Neural cell (in vitro differentiated cells): ENCODE results near the gene CENPE. TPM values are rescaled to one million over a fixed set of nuclear protein-coding genes. Genes with fewer than 3 reads are reported as not detected.

Experiments used
- H2AFZ ChIP-seq: fragments of 200-600, 300-800 bp; sonication (generic), shearing (Covaris generic); 2 replicates; pipeline ENCODE4 v1.6.0; 2014; ENCODE audit warnings: low read depth, mild to moderate bottlenecking, antibody characterized with exemption, low read length, moderate library complexity
- H3F3A ChIP-seq: fragments of 200-600 bp; shearing (Covaris generic); 2 replicates; pipeline ENCODE4 v1.6.1; 2016; ENCODE audit warnings: mild to moderate bottlenecking, moderate library complexity, mixed read lengths, antibody characterized with exemption, low read length; ENCODE audit not compliant: insufficient read depth, poor library complexity, severe bottlenecking
- H3K27ac ChIP-seq: fragments of 200-600, 300-800 bp; sonication (generic), shearing (Covaris generic); 2 replicates; pipeline ENCODE4 v1.5.1; 2014; ENCODE audit warnings: mild to moderate bottlenecking, low read length, moderate library complexity
- H3K27me3 ChIP-seq: fragments of 300-800, 200-600 bp; sonication (generic), shearing (Covaris generic); 2 replicates; pipeline ENCODE4 v1.6.0; 2014; ENCODE audit warnings: mild to moderate bottlenecking, low read depth, low read length, moderate library complexity; ENCODE audit not compliant: insufficient read depth
- H3K36me3 ChIP-seq: fragments of 300-800, 200-600 bp; sonication (generic), shearing (Covaris generic); 2 replicates; pipeline ENCODE4 v1.5.1; 2014; ENCODE audit warnings: mild to moderate bottlenecking, antibody characterized with exemption, low read length, moderate library complexity; ENCODE audit not compliant: insufficient read depth
- H3K4me2 ChIP-seq: fragments of 300-800, 200-600 bp; sonication (generic), shearing (Covaris generic); 2 replicates; pipeline ENCODE4 v1.6.0; 2014; ENCODE audit warnings: mild to moderate bottlenecking, low read length
- H3K4me3 ChIP-seq: fragments of 300-800, 200-600 bp; sonication (generic), shearing (Covaris generic); 2 replicates; pipeline ENCODE4 v1.5.1; 2014; ENCODE audit warnings: mild to moderate bottlenecking, low read length, moderate library complexity
- H3K79me2 ChIP-seq: fragments of 200-600 bp; shearing (Covaris generic); replicated peaks from 2 replicates; pipeline ENCODE4 v1.6.0; 2014; ENCODE audit warnings: mild to moderate bottlenecking, low read length, moderate library complexity; ENCODE audit not compliant: insufficient read depth
- H3K9ac ChIP-seq: fragments of 300-800, 200-600 bp; sonication (generic), shearing (Covaris generic); 2 replicates; pipeline ENCODE4 v1.6.1; 2016; ENCODE audit warnings: mild to moderate bottlenecking, low read length, mixed read lengths
- H3K9me2 ChIP-seq: fragments of 200-600 bp; shearing (Covaris generic); 2 replicates; pipeline ENCODE4 v1.6.1; 2016; ENCODE audit warnings: mild to moderate bottlenecking, low read length, mixed read lengths; ENCODE audit not compliant: insufficient read depth
- H3K9me3 ChIP-seq: fragments of 200-600, 300-800 bp; sonication (generic), shearing (Covaris generic); 2 replicates; pipeline ENCODE4 v1.6.1; 2016; ENCODE audit warnings: mild to moderate bottlenecking, mixed run types, low read length, moderate library complexity, mixed read lengths
- H4K20me1 ChIP-seq: fragments of 200-600 bp; shearing (Covaris generic); 2 replicates; pipeline ENCODE4 v1.6.1; 2016; ENCODE audit warnings: mild to moderate bottlenecking, mixed run types; ENCODE audit not compliant: insufficient read depth
- EP300 ChIP-seq: fragments of 450-650 bp; conservative IDR thresholded peaks from 2 replicates; pipeline ENCODE4 v1.6.1; 2014; ENCODE audit warnings: antibody characterized with exemption, mild to moderate bottlenecking, moderate library complexity; ENCODE audit not compliant: poor library complexity, severe bottlenecking
- EZH2 ChIP-seq: fragments of 200-600, 300-800 bp; shearing (Covaris generic), sonication (generic); IDR thresholded peaks from 2 replicates; pipeline ENCODE4 v1.6.1; 2014; ENCODE audit warnings: antibody characterized with exemption, low read length, borderline replicate concordance, mild to moderate bottlenecking; ENCODE audit not compliant: insufficient read depth, poor library complexity, severe bottlenecking
- MXI1 ChIP-seq: fragments of 450-650 bp; conservative IDR thresholded peaks from 2 replicates; pipeline ENCODE4 v1.6.1; 2014; ENCODE audit warnings: antibody characterized with exemption, mild to moderate bottlenecking; ENCODE audit not compliant: poor library complexity, severe bottlenecking
- POLR2AphosphoS5 ChIP-seq: IDR thresholded peaks from 2 replicates; pipeline ENCODE4 v1.6.1; 2012
- RAD21 ChIP-seq: fragments of 450-650 bp; conservative IDR thresholded peaks from 2 replicates; pipeline ENCODE4 v1.6.1; 2014; ENCODE audit warnings: antibody characterized with exemption, mild to moderate bottlenecking, moderate library complexity
- SMC3 ChIP-seq: fragments of 450-650 bp; conservative IDR thresholded peaks from 2 replicates; pipeline ENCODE4 v1.6.1; 2014; ENCODE audit warnings: antibody characterized with exemption, mild to moderate bottlenecking, moderate library complexity; ENCODE audit not compliant: poor library complexity
- TAF1 ChIP-seq: IDR thresholded peaks from 2 replicates; pipeline ENCODE4 v1.6.1; 2012; ENCODE audit warnings: low read depth
- polyA plus RNA-seq: library from polyadenylated mRNA; depleted of rRNA; stranded (reverse); fragments of >200 nt; gene quantifications from 2 replicates; pipeline ENCODE4 v1.2.3, GENCODE V29; 2014
- TF ChIP-seq, protein P1 (sequence below): IDR thresholded peaks from 2 replicates; pipeline ENCODE4 v1.6.1; 2012; ENCODE audit warnings: borderline replicate concordance
- TF ChIP-seq, protein P2 (sequence below): fragments of 450-650 bp; IDR thresholded peaks from 2 replicates; pipeline ENCODE4 v1.5.1; 2014; ENCODE audit warnings: antibody characterized with exemption, mild to moderate bottlenecking, moderate library complexity; ENCODE audit not compliant: poor library complexity, severe bottlenecking

The CENPE gene
- polyA plus RNA-seq, 1 donor from 2014 or later: 1.8 TPM

DNA sequence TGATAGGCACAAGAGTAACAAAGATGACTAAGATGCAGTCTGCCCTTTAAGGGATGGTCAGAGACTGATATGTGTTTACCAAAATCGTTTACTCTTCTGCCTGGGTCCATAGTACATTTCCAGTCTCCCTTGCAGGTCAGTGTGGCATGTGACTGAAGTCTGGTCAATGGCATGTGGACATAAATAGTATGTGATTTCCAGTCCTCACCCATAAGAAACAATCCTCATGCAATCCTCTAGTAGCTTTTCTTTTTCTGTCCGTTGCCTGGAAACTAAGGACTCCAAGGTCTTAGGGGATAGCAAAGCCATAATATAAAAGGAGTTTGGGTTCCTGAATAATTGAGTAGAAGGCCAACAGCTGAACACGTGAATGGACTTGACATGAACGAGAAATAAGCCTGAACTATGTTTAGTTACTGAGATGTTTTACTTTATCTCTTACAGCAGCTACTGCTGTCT, 122.7 kb downstream of the CENPE start:
- Histone ChIP-seq H3K9me3 (no peaks in the 10 kb centered on the region), H4K20me1 (no peaks in the 10 kb centered on the region), H3K4me3 (peak overlapping the region; percentile 82), H3K4me2 (peak overlapping the region; percentile 63), H3K79me2 (no peaks in the 10 kb centered on the region), H3K9me2 (no peaks in the 10 kb centered on the region), H3K27ac (peak overlapping the region; percentile 60), H2AFZ (peak overlapping the region; percentile 79), H3K27me3 (peaks cover 4% of the 10 kb centered on the region), H3K9ac (peak overlapping the region; percentile 73), H3F3A (no peaks in the 10 kb centered on the region), H3K36me3 (no peaks in the 10 kb centered on the region)
- TF ChIP-seq EP300 (no peak), SMC3 (no peak), MXI1 (no peak)
- TF ChIP-seq, protein P1, sequence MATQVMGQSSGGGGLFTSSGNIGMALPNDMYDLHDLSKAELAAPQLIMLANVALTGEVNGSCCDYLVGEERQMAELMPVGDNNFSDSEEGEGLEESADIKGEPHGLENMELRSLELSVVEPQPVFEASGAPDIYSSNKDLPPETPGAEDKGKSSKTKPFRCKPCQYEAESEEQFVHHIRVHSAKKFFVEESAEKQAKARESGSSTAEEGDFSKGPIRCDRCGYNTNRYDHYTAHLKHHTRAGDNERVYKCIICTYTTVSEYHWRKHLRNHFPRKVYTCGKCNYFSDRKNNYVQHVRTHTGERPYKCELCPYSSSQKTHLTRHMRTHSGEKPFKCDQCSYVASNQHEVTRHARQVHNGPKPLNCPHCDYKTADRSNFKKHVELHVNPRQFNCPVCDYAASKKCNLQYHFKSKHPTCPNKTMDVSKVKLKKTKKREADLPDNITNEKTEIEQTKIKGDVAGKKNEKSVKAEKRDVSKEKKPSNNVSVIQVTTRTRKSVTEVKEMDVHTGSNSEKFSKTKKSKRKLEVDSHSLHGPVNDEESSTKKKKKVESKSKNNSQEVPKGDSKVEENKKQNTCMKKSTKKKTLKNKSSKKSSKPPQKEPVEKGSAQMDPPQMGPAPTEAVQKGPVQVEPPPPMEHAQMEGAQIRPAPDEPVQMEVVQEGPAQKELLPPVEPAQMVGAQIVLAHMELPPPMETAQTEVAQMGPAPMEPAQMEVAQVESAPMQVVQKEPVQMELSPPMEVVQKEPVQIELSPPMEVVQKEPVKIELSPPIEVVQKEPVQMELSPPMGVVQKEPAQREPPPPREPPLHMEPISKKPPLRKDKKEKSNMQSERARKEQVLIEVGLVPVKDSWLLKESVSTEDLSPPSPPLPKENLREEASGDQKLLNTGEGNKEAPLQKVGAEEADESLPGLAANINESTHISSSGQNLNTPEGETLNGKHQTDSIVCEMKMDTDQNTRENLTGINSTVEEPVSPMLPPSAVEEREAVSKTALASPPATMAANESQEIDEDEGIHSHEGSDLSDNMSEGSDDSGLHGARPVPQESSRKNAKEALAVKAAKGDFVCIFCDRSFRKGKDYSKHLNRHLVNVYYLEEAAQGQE: no peak

DNA sequence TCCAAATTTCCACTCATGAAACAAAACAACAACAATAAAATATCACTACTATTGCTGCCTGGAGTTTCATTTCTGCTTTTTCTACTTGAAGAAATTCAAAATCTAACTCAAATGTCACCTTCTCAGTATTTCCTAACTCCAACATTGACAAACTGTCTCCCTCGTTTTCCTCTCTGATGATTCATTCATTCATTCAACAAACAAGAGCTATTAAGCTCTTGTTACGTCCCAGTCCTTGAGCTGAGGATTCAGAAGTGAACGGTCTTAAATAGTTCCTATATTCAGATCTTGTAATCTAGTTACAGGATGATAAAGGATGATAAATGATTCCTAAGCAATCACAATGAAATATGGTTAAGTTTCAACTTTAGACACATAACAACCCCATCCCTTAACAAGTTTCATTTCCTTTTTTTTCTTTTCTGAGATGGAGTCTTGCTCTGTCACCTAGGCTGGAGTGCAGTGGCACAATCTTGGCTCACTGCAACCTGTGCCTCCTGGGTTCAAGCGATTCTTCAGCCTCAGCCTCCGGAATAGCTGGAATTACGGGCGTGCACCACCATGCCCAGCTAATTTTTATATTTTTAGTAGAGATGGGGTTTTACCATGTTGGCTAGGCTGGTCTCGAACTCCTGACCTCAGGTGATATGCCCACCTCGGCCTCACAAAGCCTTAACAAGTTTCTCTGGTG, 123.3 kb downstream of the CENPE start:
- H3K36me3 ChIP-seq: no peaks in the 10 kb centered on the region

More for the DNA sequence above, 123.3 kb downstream of the CENPE start:
- Histone ChIP-seq H3K4me2 (peak overlapping the region; percentile 28), H3K27me3 (peaks cover 4% of the 10 kb centered on the region), H3K9me3 (no peaks in the 10 kb centered on the region), H2AFZ (no peak overlapping the region), H3K9ac (no peak overlapping the region), H3K4me3 (peak overlapping the region; percentile 82), H4K20me1 (no peaks in the 10 kb centered on the region), H3F3A (no peaks in the 10 kb centered on the region), H3K27ac (no peak overlapping the region), H3K79me2 (no peaks in the 10 kb centered on the region), H3K9me2 (no peaks in the 10 kb centered on the region)
- TF ChIP-seq, protein P2, sequence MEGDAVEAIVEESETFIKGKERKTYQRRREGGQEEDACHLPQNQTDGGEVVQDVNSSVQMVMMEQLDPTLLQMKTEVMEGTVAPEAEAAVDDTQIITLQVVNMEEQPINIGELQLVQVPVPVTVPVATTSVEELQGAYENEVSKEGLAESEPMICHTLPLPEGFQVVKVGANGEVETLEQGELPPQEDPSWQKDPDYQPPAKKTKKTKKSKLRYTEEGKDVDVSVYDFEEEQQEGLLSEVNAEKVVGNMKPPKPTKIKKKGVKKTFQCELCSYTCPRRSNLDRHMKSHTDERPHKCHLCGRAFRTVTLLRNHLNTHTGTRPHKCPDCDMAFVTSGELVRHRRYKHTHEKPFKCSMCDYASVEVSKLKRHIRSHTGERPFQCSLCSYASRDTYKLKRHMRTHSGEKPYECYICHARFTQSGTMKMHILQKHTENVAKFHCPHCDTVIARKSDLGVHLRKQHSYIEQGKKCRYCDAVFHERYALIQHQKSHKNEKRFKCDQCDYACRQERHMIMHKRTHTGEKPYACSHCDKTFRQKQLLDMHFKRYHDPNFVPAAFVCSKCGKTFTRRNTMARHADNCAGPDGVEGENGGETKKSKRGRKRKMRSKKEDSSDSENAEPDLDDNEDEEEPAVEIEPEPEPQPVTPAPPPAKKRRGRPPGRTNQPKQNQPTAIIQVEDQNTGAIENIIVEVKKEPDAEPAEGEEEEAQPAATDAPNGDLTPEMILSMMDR: no peak
- TF ChIP-seq TAF1 (no peak), EP300 (no peak), EZH2 (no peak), RAD21 (no peak), SMC3 (no peak), POLR2AphosphoS5 (no peak), MXI1 (no peak)
- TF ChIP-seq, protein P1: no peak
